ENCODE measurements around the gene MARCHF6.

MARCHF6 gene

GRCh38 chr5:10353241-10354047 lies at the start of gene MARCHF6:
Gene MARCHF6, plus strand, starts transcription at chr5:10353695. Its CDS starts 204 bp downstream, at chr5:10353899.
- H3K4me3 ChIP-seq (replicated peaks; ENCODE audit: low read depth, low read length) = peak within 1 kb of the TSS; percentile 77
- peak; percentile 88 for DNase-seq (ENCODE audit: low read depth)
- TF ChIP-seq CTCF (IDR thresholded peaks at IDR 0.05; ENCODE audit: low read length, missing control alignments) = no peak

DNA sequence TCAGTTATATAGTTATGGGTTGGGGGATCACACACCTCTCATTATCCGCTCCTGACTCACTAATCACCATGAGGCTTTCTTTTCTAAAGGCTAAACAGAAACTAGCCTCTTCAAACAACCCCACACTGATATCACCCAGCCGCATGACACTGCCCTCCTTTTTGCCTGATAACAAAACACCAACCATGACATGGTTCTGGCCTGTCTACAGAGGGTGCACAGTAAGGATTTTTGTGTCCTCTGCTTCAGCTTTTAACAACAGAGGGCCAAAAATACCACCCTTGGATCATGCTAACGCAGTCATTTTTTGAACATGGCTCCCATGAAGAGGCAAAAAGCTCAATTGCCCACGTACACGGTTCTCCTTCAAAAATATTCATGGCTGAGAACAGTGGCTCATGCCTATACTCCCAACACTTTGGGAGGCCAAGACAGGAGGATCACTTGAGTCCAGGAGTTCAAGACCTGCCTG lies 49.8 kb upstream of the MARCHF6 start:
- DNase-seq (ENCODE audit: low read depth) = no peak
- no peak for TF ChIP-seq CTCF (IDR thresholded peaks at IDR 0.05; ENCODE audit: low read length, missing control alignments)

DNA sequence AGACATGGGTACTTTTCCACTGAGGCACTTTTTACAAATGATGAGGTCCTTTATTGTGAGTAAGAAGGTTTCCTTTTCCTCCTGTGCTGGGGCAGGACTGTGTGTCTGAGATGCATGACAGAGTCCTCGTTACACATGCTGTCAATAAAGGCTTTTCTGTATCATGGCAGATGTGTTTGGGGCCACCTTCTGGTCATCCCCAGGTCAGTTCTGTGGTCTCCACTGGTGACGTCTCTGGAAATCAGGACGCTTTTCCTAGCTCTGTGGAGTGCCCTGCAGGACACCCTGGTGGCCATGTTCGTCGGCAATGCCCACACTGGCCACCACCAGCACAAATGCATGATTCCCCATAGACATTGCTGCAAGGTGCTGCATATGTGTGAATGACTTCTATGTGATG lies 48.6 kb upstream of the MARCHF6 start:
- no peak for DNase-seq (ENCODE audit: low read depth)
- H3K4me3 ChIP-seq (replicated peaks; ENCODE audit: low read depth, low read length) = no peak overlapping the region
- TF ChIP-seq CTCF (IDR thresholded peaks at IDR 0.05; ENCODE audit: low read length, missing control alignments) = no peak

More for the DNA sequence above, 49.8 kb upstream of the MARCHF6 start:
- no peak overlapping the region for H3K4me3 ChIP-seq (replicated peaks; ENCODE audit: low read depth, low read length)

- no peak for DNase-seq (ENCODE audit: low read depth)
- H3K4me3 ChIP-seq (replicated peaks; ENCODE audit: low read depth, low read length) = no peak overlapping the region
- no peak for TF ChIP-seq CTCF (IDR thresholded peaks at IDR 0.05; ENCODE audit: low read length, missing control alignments)
These were observed 47.4 kb upstream of the MARCHF6 start for GRCh38 chr5:10306114-10306513.

GRCh38 chr5:10306806-10307205 lies 46.7 kb upstream of the MARCHF6 start:
- H3K4me3 ChIP-seq (replicated peaks; ENCODE audit: low read depth, low read length) = peak overlapping the region; percentile 64
- no peak for TF ChIP-seq CTCF (IDR thresholded peaks at IDR 0.05; ENCODE audit: low read length, missing control alignments)
- no peak for DNase-seq (ENCODE audit: low read depth)

DNA sequence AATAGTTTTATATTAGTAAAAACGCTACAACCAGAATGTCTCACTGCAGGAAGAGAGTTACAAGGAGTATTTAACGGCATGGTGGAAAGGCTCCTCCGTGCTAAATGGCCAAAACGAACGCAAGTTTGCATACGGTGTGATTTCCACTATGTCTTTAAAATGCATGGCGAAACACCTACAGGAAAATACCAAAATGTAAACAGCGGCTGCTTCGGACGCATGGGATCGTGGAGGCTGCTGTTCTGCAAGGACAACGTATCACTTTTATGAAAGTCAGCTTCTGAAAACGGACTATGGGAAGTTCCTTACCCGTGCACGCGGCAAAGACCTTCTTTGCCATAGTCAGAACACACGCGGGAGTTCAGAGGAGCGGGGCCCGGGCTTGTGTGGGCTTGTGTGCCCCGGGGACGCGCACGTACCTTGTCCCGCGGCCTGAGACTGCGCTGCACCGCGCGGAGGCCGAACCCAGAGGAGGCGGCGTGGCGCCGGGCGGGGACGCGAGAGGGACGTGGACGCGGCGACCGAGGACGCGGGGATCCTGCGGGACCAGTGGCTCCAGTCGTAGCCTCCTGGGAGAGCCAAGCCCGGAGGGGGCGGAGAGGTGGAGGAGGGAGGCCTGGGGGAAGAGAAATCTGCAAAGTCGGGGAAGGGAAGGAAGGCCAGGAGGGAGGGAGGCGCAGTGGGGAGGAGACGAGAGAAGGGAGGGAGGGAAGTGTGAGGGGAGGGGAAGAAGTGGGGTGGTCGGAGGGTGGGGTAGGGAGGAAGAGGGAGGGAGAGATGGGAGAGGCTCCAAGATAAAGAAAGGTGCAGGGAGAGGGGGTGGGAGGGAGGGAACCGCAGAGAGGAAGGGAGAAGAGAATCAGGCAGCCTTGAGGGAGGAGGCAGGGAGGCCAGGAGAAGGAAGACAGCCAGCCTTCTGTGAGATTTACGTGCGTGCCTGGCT lies 46.0 kb upstream of the MARCHF6 start, which contains the start of gene CMBL:
TSS of gene CMBL (minus strand) at position 697 of the 943 bp plus-strand sequence. CDS start 17,140 bp downstream, outside the sequence.
- peak within 1 kb of the TSS; percentile 64 for H3K4me3 ChIP-seq (replicated peaks; ENCODE audit: low read depth, low read length)
- peak; percentile 62 for DNase-seq (ENCODE audit: low read depth)
- no peak for TF ChIP-seq CTCF (IDR thresholded peaks at IDR 0.05; ENCODE audit: low read length, missing control alignments)
